ENCODE data around the gene SLC26A2.

- TF ChIP-seq ZNF274 (IDR thresholded peaks at IDR 0.05; ENCODE audit: low read depth, low read length) (no peak), SUZ12 (IDR thresholded peaks at IDR 0.05; ENCODE audit: extremely low read depth, insufficient read depth, insufficient read length) (no peak), YY1 (IDR thresholded peaks at IDR 0.05; ENCODE audit: insufficient read depth, insufficient read length) (no peak)
Measured at GRCh38 chr5:149951138-149951749, 9.3 kb upstream of the SLC26A2 start.
